ENCODE measurements around the gene C3orf70.

DNA sequence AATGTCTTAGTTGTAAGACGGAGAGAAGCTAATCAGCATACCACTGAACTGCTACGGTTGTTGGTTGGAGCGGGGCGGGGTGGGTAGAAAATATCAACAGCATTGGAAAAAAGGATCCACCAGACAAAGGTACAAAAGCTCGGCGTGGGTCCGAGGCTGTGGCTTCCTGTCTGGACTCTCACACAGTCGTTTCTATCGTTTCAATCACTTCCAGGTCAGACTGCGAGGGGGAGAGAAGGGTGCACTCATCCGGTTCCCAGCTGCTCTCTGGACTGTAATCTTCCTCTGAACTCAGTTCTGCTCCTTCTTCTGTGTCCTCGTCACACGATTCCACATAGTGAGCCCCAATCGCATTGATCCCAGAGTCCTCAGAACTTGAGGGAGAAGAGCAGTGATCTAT lies 70.0 kb downstream of the C3orf70 start:
- TF ChIP-seq GATA2 (IDR thresholded peaks at IDR 0.05; ENCODE audit: low read depth, low read length) = no peak
- TF ChIP-seq GATA3 (IDR thresholded peaks at IDR 0.05; ENCODE audit: low read depth, low read length) = no peak

Data from SH-SY5Y (cell line).